Colonic mucosa (tissue), 4 donors: Measurements from ENCODE around the gene PAQR4. TPM values are rescaled to one million over a fixed set of nuclear protein-coding genes. Genes with fewer than 3 reads are reported as not detected.

Experiments
- DNase-seq: peaks from one replicate; pipeline ENCODE4 v3.0.0-alpha.2; 2020
- H3K27ac ChIP-seq: fragments of 200-600 bp; one replicate; pipeline ENCODE4 v1.8.0; 2021
- H3K27me3 ChIP-seq: fragments of 200-600 bp; one replicate; pipeline ENCODE4 v1.8.0; 2021
- H3K36me3 ChIP-seq: fragments of 200-600 bp; one replicate; pipeline ENCODE4 v1.8.0; 2021
- H3K4me1 ChIP-seq: fragments of 200-600 bp; one replicate; pipeline ENCODE4 v1.8.0; 2021; ENCODE audit warnings: mild to moderate bottlenecking
- H3K4me3 ChIP-seq: fragments of 200-600 bp; one replicate; pipeline ENCODE4 v1.8.0; 2021
- H3K9ac ChIP-seq, 2 donors: one replicate each; pipeline ENCODE4 v1.7.0; 2013; ENCODE audit warnings: control low read depth in 2 of 2, low read depth in 2 of 2, low read length in 2 of 2
- H3K9me3 ChIP-seq: fragments of 200-600 bp; one replicate; pipeline ENCODE4 v1.8.0; 2021
- CTCF ChIP-seq: fragments of 200-600 bp; IDR thresholded peaks from one replicate; pipeline ENCODE4 v1.8.0; 2022; ENCODE audit warnings: antibody characterized with exemption, mild to moderate bottlenecking
- intact Hi-C: fragments of 100-400 bp; cut with DNase I; formaldehyde crosslinking; loops from one replicate; pipeline ENCODE4 v1.14.1; 2022
- total RNA-seq, 2 donors: library from RNA; stranded (reverse); fragmentation: NEBNext Ultra II Directional in 1 of 2; extraction: Animal tissue kit (Norgen Biotek cat#: 25700) in 1 of 2; gene quantifications; one replicate each; pipeline ENCODE4 v1.2.1, GENCODE V29; 2021
- donor health status: healthy.
- donor health status: DM: no; HTN: no; CAD: no.
- donor health status: DM: no; HTN: no; CAD: no.

PAQR4 gene
- total RNA-seq, 2 donors from 2014 or later, result 14.0 to 42.3 TPM

- Histone ChIP-seq H3K9ac (no peak overlapping the region), H3K4me1 (peaks cover 10% of the 10 kb centered on the region), H3K9me3 (no peaks in the 10 kb centered on the region), H3K36me3 (no peaks in the 10 kb centered on the region), H3K27ac (no peak overlapping the region), H3K4me3 (no peak overlapping the region), H3K27me3 (no peaks in the 10 kb centered on the region)
- DNase-seq, result no peak
- no peak for TF ChIP-seq CTCF
- intact Hi-C loops, result no loop called here
Observed at GRCh38 chr16:3017344-3017743, 48.2 kb downstream of the PAQR4 start.

DNA sequence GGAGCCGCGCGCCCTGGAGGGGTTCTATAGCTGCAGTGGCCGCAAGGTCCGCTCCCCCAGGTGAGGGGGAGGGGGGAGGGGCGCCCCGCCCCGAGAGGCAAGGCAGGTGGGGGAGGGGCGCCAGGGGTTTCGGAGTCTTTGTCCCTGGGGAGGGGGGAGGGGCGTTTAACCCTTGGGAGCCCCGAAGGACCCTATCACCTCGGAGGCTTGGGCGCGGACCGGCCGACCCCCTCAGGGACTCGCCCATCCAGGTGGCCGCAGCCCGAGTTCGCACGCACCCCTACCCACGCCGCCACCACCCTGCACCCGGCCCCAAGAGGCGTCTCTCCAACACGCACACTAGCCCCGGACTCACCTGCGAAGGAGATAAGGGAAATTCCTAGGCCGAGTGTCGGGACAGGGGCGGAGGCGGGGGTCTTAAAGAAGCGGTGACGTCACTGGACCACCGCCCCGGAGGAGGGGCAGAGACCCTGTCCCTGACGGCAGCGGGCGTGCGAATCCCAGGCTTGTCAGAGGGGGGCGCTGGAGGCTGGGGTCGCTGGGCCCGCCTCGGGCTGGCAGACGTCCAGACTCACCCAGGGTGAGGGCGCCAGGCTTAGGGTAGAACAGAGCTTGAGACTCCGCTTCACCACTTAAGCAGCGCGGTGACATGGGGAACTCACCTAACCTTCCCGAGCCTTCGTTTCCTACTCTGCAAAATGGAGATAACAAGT is 48.8 kb downstream of the PAQR4 start, which contains the start of gene CLDN6:
Gene CLDN6, minus strand, starts transcription at position 390 of the 713 bp plus-strand sequence. CDS start 2,162 bp downstream, outside the sequence.
- DNase-seq, result no peak
- no peak within 1 kb of the TSS for H3K9ac ChIP-seq
- intact Hi-C loops, result no loop called here
- no peaks in the 10 kb centered on the region for H3K9me3 ChIP-seq
- H3K36me3 ChIP-seq, result no peaks in the 10 kb centered on the region
- H3K4me1 ChIP-seq, result peaks cover 13% of the 10 kb centered on the region
- H3K27ac ChIP-seq, result no peak within 1 kb of the TSS
- TF ChIP-seq CTCF, result no peak
- no peaks in the 10 kb centered on the region for H3K27me3 ChIP-seq
- H3K4me3 ChIP-seq, result no peak within 1 kb of the TSS

DNA sequence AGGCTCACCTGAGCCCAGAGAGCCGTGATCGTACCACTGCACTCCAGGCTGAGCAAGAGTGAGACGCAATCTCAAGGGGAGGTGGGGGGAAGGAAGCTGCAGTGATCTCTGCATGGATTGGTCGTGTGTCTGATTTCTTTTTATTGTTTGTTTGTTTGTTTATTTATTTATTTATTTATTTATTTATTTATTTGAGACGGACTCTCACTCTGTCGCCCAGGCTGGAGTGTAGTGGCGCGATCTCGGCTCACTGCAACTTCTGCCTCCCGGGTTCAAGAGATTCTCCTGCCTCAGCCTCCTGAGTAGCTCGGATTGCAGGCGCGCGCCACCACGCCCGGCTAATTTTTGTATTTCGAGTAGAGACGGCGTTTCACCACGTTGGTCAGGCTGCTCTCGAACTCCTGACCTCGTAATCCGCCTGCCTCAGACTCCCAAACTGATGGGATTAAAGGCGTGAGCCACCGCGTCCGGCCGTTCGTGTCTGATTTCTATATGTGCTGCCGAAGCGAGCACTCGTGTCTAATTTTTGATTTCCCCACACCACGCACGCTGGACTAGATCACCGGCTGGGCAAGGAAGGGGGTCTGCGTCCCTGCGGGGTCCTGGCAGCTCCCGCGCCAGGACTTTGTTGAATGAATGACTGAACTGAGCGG is 50.6 kb downstream of the PAQR4 start:
- Histone ChIP-seq H3K36me3 (no peaks in the 10 kb centered on the region), H3K4me3 (peak overlapping the region; percentile 79), H3K27me3 (no peaks in the 10 kb centered on the region), H3K9me3 (no peaks in the 10 kb centered on the region), H3K9ac (no peak overlapping the region), H3K4me1 (peaks cover 18% of the 10 kb centered on the region), H3K27ac (peak overlapping the region; percentile 96)
- TF ChIP-seq CTCF, result no peak
- intact Hi-C loops, result no loop called here
- DNase-seq, result no peak

GRCh38 chr16:3020247-3020603 is 51.1 kb downstream of the PAQR4 start, which contains the start of gene TNFRSF12A:
Gene TNFRSF12A, plus strand, starts transcription at chr16:3020368. Its CDS starts 30 bp downstream, at chr16:3020398.
- H3K9ac ChIP-seq, result peak within 1 kb of the TSS; percentile 83 to 96
- H3K36me3 ChIP-seq, result no peaks in the 10 kb centered on the region
- intact Hi-C loops, result no loop called here
- peak within 1 kb of the TSS; percentile 79 for H3K4me3 ChIP-seq
- H3K27me3 ChIP-seq, result no peaks in the 10 kb centered on the region
- peaks cover 18% of the 10 kb centered on the region for H3K4me1 ChIP-seq
- no peaks in the 10 kb centered on the region for H3K9me3 ChIP-seq
- peak within 1 kb of the TSS; percentile 96 for H3K27ac ChIP-seq
- no peak for TF ChIP-seq CTCF
- peak; percentile 86 for DNase-seq

DNA sequence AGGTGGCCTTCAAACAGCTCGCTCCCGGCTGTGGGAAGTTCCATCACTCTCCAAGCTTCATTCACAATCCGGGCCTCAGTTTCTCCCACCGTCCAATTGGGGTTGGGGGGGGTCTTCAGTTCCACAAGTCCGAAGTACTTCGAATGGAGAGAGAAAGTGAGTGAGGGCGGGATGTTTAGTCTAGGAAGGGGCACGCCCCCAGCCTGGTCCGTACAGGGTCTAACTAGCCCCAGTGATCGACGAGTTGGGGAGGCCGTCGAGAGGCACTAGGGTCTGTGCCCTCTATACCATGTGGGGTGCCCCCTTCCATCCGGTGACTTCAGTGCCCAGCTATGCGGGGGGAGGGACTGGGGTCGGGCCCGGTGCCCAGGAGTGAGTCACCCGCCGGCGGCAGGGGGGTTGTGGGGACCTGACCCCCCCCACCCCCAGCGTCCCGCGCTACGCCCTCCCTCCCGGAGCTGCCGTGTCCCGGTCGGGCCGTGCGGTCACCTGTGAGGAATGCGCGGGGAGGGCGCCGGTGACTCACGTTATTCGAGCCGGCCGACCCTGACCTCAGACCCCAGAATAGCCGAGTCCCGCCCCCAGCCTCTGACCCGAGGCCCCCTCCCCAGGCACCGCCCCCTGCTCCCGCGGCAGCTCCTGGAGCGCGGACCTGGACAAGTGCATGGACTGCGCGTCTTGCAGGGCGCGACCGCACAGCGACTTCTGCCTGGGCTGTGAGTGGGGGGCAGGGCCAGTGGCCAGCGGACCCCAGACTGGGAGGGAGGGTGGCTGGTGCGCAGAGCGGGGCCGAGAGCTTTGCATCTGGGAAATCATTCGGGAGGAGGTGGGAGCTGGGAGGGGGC is 51.7 kb downstream of the PAQR4 start:
- no peaks in the 10 kb centered on the region for H3K27me3 ChIP-seq
- H3K9me3 ChIP-seq, result no peaks in the 10 kb centered on the region
- peak overlapping the region; percentile 79 for H3K4me3 ChIP-seq
- H3K27ac ChIP-seq, result peak overlapping the region; percentile 96
- peaks cover 18% of the 10 kb centered on the region for H3K4me1 ChIP-seq
- no peak for TF ChIP-seq CTCF
- intact Hi-C loops, result no loop called here
- DNase-seq, result peak; percentile 79
- H3K9ac ChIP-seq, result peak overlapping the region; percentile 83 to 96
- H3K36me3 ChIP-seq, result no peaks in the 10 kb centered on the region
